K562 (cell line): ENCODE data around the gene ZBTB20. TPM values are rescaled to one million over a fixed set of nuclear protein-coding genes. Genes with fewer than 3 reads are reported as not detected.

Experiments used
- NCOA2 ChIP-seq, 2 experiments: fragments of 450-650 bp; IDR thresholded peaks; 2 replicates each; pipeline ENCODE4 v1.6.1; 2018; ENCODE audit warnings: mild to moderate bottlenecking in 2 of 2, moderate library complexity in 1 of 2; ENCODE audit not compliant: partially characterized antibody in 2 of 2
- SRSF3 ChIP-seq: fragments of 200-400 bp; formaldehyde crosslinking; IDR thresholded peaks from 2 replicates; pipeline ENCODE4 v1.6.1; 2016; ENCODE audit warnings: mild to moderate bottlenecking, low read length, moderate library complexity; ENCODE audit not compliant: insufficient read depth
- U2AF1 ChIP-seq: fragments of 200-400 bp; formaldehyde crosslinking; optimal IDR thresholded peaks from 2 replicates; pipeline ENCODE3; 2017; ENCODE audit warnings: mild to moderate bottlenecking, low read depth, low read length, moderate library complexity
- ZNF586 ChIP-seq: fragments of 450-650 bp; formaldehyde crosslinking; conservative IDR thresholded peaks from 2 replicates; pipeline ENCODE4 v1.4.0; 2020; ENCODE audit warnings: mild to moderate bottlenecking, moderate library complexity
- polyA plus RNA-seq, 8 experiments: library from polyadenylated mRNA; depleted of rRNA in 4 of 8; stranded (reverse) in 5 of 8; unstranded in 3 of 8; fragments of >200 nt; fragmentation: Nextera tagmentation in 2 of 8; fragmentation: Illumina TruSeq in 1 of 8; extraction: Ambion mirVana in 2 of 8; extraction: Trizol in 1 of 8; gene quantifications; 2 replicates each; pipeline versions ENCODE4 v1.2.1 to v1.2.3, GENCODE V29; 2011 to 2014; ENCODE audit warnings: inconsistent platforms in 1 of 8, missing spikeins in 1 of 8
- total RNA-seq, 7 experiments: library from RNA; depleted of rRNA in 6 of 7; stranded (reverse); fragments of >200 nt in 6 of 7; fragmentation: Illumina TruSeq in 2 of 7; extraction: Trizol in 2 of 7; gene quantifications; 2 replicates each; pipeline versions ENCODE4 v1.2.1 to v1.2.3, GENCODE V29; 2011 to 2021; ENCODE audit warnings: low replicate concordance in 1 of 7
- TF ChIP-seq, protein P1 (sequence below), 3 experiments: IDR thresholded peaks in 2 of 3; conservative IDR thresholded peaks in 1 of 3; 2 replicates each; pipeline ENCODE4 v1.5.1; 2011 to 2012; ENCODE audit warnings: low read length in 3 of 3, mild to moderate bottlenecking in 3 of 3, control low read depth in 2 of 3, improper control_type of control experiment in 1 of 3, inconsistent platforms in 1 of 3, low read depth in 1 of 3, mixed read lengths in 1 of 3, moderate library complexity in 1 of 3; ENCODE audit not compliant: insufficient read depth in 2 of 3
- TF ChIP-seq, protein P2 (sequence below): sonication (generic); formaldehyde crosslinking; IDR thresholded peaks from 2 replicates; pipeline ENCODE4 v1.9.0; 2022; ENCODE audit warnings: mild to moderate bottlenecking, missing genetic modification reagents
- TF ChIP-seq, protein P3 (sequence below), 3 experiments: fragments of 200-800 bp in 1 of 3; fragments of 250-450 bp in 1 of 3; fragments of 450-650 bp in 1 of 3; sonication (Bioruptor Pico) in 1 of 3; sonication (Bioruptor generic) in 1 of 3; formaldehyde crosslinking in 1 of 3; IDR thresholded peaks; 2 replicates each; pipeline versions ENCODE4 v1.6.1 to v1.8.0; 2016 to 2022; ENCODE audit warnings: mild to moderate bottlenecking in 2 of 3, missing genetic modification characterization in 2 of 3, missing compliant biosample characterization in 1 of 3, moderate library complexity in 1 of 3
- TF ChIP-seq, protein P4 (sequence below): fragments of 450-650 bp; formaldehyde crosslinking; IDR thresholded peaks from 2 replicates; pipeline ENCODE4 v1.4.0; 2020; ENCODE audit warnings: mild to moderate bottlenecking, moderate library complexity

The ZBTB20 gene
- total and polyA plus RNA-seq, 9 of the 15 experiments (the other 6 are each of a cell fraction or from before 2014, with no cell fraction given): 0.17 to 1.7 (median 0.45) TPM

DNA sequence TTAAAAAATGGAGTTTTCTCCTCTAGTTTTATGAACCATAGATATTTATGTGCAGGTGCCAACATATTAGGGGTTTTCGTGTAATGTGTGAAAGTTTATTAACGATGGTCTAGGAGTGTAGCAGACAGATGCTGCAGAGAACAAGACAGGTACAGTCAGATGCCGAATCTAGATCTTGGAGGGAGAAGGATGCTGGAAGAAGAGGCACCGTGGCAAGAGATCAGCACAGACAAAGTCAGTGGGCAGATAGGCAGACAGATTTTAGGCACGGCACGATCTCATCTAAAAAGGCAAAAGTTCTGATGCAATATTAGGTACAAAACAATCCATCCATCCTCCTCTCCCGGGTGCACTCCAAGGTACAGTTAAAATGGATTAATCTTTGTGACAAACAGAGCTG lies 691.7 kb downstream of the ZBTB20 start (continued):
- TF ChIP-seq SRSF3 (no peak), NCOA2 (IDR thresholded peaks at IDR 0.05; ENCODE audit: partially characterized antibody in 2 of 2) (no peak), ZNF586 (CRISPR knock-in tag) (no peak), U2AF1 (no peak)
- TF ChIP-seq, protein P1, sequence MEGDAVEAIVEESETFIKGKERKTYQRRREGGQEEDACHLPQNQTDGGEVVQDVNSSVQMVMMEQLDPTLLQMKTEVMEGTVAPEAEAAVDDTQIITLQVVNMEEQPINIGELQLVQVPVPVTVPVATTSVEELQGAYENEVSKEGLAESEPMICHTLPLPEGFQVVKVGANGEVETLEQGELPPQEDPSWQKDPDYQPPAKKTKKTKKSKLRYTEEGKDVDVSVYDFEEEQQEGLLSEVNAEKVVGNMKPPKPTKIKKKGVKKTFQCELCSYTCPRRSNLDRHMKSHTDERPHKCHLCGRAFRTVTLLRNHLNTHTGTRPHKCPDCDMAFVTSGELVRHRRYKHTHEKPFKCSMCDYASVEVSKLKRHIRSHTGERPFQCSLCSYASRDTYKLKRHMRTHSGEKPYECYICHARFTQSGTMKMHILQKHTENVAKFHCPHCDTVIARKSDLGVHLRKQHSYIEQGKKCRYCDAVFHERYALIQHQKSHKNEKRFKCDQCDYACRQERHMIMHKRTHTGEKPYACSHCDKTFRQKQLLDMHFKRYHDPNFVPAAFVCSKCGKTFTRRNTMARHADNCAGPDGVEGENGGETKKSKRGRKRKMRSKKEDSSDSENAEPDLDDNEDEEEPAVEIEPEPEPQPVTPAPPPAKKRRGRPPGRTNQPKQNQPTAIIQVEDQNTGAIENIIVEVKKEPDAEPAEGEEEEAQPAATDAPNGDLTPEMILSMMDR (IDR thresholded peaks at IDR 0.05 in 2 of 3, conservative IDR thresholded peaks at IDR 0.05 in 1 of 3; ENCODE audit: insufficient read depth in 2 of 3, low read depth in 1 of 3, low read length in 3 of 3): no peak
- TF ChIP-seq, protein P2, sequence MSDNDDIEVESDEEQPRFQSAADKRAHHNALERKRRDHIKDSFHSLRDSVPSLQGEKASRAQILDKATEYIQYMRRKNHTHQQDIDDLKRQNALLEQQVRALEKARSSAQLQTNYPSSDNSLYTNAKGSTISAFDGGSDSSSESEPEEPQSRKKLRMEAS (CRISPR knock-in tag): no peak
- TF ChIP-seq, protein P3, sequence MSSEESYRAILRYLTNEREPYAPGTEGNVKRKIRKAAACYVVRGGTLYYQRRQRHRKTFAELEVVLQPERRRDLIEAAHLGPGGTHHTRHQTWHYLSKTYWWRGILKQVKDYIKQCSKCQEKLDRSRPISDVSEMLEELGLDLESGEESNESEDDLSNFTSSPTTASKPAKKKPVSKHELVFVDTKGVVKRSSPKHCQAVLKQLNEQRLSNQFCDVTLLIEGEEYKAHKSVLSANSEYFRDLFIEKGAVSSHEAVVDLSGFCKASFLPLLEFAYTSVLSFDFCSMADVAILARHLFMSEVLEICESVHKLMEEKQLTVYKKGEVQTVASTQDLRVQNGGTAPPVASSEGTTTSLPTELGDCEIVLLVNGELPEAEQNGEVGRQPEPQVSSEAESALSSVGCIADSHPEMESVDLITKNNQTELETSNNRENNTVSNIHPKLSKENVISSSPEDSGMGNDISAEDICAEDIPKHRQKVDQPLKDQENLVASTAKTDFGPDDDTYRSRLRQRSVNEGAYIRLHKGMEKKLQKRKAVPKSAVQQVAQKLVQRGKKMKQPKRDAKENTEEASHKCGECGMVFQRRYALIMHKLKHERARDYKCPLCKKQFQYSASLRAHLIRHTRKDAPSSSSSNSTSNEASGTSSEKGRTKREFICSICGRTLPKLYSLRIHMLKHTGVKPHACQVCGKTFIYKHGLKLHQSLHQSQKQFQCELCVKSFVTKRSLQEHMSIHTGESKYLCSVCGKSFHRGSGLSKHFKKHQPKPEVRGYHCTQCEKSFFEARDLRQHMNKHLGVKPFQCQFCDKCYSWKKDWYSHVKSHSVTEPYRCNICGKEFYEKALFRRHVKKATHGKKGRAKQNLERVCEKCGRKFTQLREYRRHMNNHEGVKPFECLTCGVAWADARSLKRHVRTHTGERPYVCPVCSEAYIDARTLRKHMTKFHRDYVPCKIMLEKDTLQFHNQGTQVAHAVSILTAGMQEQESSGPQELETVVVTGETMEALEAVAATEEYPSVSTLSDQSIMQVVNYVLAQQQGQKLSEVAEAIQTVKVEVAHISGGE (CRISPR knock-in tag; IDR thresholded peaks at IDR 0.05): no peak
- TF ChIP-seq, protein P4, sequence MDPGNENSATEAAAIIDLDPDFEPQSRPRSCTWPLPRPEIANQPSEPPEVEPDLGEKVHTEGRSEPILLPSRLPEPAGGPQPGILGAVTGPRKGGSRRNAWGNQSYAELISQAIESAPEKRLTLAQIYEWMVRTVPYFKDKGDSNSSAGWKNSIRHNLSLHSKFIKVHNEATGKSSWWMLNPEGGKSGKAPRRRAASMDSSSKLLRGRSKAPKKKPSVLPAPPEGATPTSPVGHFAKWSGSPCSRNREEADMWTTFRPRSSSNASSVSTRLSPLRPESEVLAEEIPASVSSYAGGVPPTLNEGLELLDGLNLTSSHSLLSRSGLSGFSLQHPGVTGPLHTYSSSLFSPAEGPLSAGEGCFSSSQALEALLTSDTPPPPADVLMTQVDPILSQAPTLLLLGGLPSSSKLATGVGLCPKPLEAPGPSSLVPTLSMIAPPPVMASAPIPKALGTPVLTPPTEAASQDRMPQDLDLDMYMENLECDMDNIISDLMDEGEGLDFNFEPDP (CRISPR knock-in tag): no peak
